Upper lobe of left lung (tissue), 6 donors: ENCODE measurements around the gene PDCD11. TPM values are rescaled to one million over a fixed set of nuclear protein-coding genes. Genes with fewer than 3 reads are reported as not detected.

ENCODE experiments used
- ATAC-seq, 2 donors: fragments of 200-7000 bp; cut with Tn5 transposase; one replicate each; pipeline ENCODE4 v1.9.1; 2022; ENCODE audit warnings: mild to moderate bottlenecking in 2 of 2, moderate library complexity in 2 of 2; ENCODE audit not compliant: low FRiP score in 2 of 2
- DNase-seq, 2 donors: peaks; one replicate each; pipeline ENCODE4 v3.0.0-alpha.2; 2019 to 2020
- H3K27ac ChIP-seq, 4 donors: fragments of 200-600 bp; sonication (generic); one replicate each; pipeline ENCODE4 v1.5.1; 2016 to 2019
- H3K27me3 ChIP-seq, 4 donors: fragments of 200-600 bp; sonication (generic); one replicate each; pipeline ENCODE4 v1.5.1; 2017 to 2019
- H3K36me3 ChIP-seq, 4 donors: fragments of 200-600 bp; sonication (generic); one replicate each; pipeline ENCODE4 v1.5.1; 2016 to 2019
- H3K4me1 ChIP-seq, 4 donors: fragments of 200-600 bp; sonication (generic); one replicate each; pipeline ENCODE4 v1.5.1; 2018 to 2019
- H3K4me3 ChIP-seq, 4 donors: fragments of 200-600 bp; sonication (generic); one replicate each; pipeline ENCODE4 v1.5.1; 2017 to 2019; ENCODE audit warnings: mild to moderate bottlenecking in 2 of 4, moderate library complexity in 1 of 4
- H3K9me3 ChIP-seq, 4 donors: fragments of 200-600 bp; sonication (generic); one replicate each; pipeline ENCODE4 v1.5.1; 2018 to 2019
- EP300 ChIP-seq, 4 donors: sonication (generic); formaldehyde crosslinking; IDR thresholded peaks; one replicate each; pipeline ENCODE4 v1.5.1; 2017; ENCODE audit warnings: antibody characterized with exemption in 4 of 4, control low read depth in 2 of 4
- POLR2A ChIP-seq, 4 donors: fragments of 450-650 bp; IDR thresholded peaks; one replicate each; pipeline ENCODE4 v1.5.1; 2016 to 2017; ENCODE audit warnings: antibody characterized with exemption in 4 of 4, mild to moderate bottlenecking in 2 of 4
- POLR2AphosphoS5 ChIP-seq, 2 donors: sonication (generic); formaldehyde crosslinking; IDR thresholded peaks; one replicate each; pipeline ENCODE4 v1.5.1; 2017; ENCODE audit warnings: antibody characterized with exemption in 2 of 2
- WGBS, 2 donors: methylation state at CpG; one replicate each; pipeline ENCODE4 v1.1.5; 2017 to 2018; 5-methylcytosine and 5-hydroxymethylcytosine counted together
- total RNA-seq, 6 donors: library from RNA; depleted of rRNA in 4 of 6; stranded (reverse); fragments of >200 nt in 4 of 6; gene quantifications; one replicate each; pipeline versions ENCODE4 v1.1.0 to v1.2.1, GENCODE V29; 2016 to 2021
- TF ChIP-seq, protein P1 (sequence below), 6 experiments: fragments of 450-650 bp in 4 of 6; fragments of 200-600 bp in 2 of 6; sonication (generic) in 2 of 6; IDR thresholded peaks; one replicate each; pipeline ENCODE4 v1.5.1; 2016 to 2019; ENCODE audit warnings: antibody characterized with exemption in 6 of 6
- donor health status: DM: no; HTN: no; CAD: no; lungs with moderate emphysema.
- donor health status: DM: no; HTN: yes; CAD: no; lungs with severe emphysema.

Gene PDCD11
- total RNA-seq, 6 donors from 2014 or later = 14.8 to 25.1 (median 20.8) TPM

DNA sequence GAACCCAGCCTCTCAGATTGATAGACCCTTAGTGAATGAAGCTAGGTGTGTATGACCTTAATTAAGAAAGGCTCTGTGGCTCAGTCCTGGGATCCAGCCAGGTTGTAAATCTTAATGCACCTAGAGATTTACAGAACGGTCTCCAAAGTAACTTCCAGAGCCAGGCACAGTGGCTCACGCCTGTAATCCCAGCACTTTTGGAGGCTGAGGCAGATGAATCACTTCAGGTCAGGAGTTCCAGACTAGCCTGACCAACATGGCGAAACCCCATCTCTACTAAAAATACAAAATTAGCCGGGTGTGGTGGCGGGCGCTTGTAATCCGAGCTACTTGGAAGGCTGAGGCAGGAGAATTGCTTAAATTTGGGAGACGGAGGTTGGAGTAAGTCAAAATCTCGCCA is 31.4 kb downstream of the PDCD11 start:
- H3K36me3 ChIP-seq = peaks cover 12 to 90% (median 47%) of the 10 kb centered on the region in 4 donors
- 92 to 94% methylated on average over 9 of the region's 9 CpGs for WGBS, 2 donors

GRCh38 chr10:103428989-103429643 is 32.7 kb downstream of the PDCD11 start:
- Histone ChIP-seq H3K4me3 (no peak overlapping the region), H3K27me3 (no peaks in the 10 kb centered on the region), H3K27ac (no peak overlapping the region), H3K36me3 (peaks cover 0 to 88% (median 42%) of the 10 kb centered on the region in 4 donors), H3K4me1 (peaks cover 0 to 6% (median under 1%) of the 10 kb centered on the region in 4 donors), H3K9me3 (no peaks in the 10 kb centered on the region)
- ATAC-seq (no peak), DNase-seq (no peak)
- TF ChIP-seq, protein P1, sequence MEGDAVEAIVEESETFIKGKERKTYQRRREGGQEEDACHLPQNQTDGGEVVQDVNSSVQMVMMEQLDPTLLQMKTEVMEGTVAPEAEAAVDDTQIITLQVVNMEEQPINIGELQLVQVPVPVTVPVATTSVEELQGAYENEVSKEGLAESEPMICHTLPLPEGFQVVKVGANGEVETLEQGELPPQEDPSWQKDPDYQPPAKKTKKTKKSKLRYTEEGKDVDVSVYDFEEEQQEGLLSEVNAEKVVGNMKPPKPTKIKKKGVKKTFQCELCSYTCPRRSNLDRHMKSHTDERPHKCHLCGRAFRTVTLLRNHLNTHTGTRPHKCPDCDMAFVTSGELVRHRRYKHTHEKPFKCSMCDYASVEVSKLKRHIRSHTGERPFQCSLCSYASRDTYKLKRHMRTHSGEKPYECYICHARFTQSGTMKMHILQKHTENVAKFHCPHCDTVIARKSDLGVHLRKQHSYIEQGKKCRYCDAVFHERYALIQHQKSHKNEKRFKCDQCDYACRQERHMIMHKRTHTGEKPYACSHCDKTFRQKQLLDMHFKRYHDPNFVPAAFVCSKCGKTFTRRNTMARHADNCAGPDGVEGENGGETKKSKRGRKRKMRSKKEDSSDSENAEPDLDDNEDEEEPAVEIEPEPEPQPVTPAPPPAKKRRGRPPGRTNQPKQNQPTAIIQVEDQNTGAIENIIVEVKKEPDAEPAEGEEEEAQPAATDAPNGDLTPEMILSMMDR (IDR thresholded peaks at IDR 0.05) = no peak
- TF ChIP-seq EP300 (IDR thresholded peaks at IDR 0.05) = no peak
- 54 to 65% methylated on average over 5 of the region's 5 CpGs for WGBS, 2 donors

More for the DNA sequence above, 31.4 kb downstream of the PDCD11 start:
- ATAC-seq = no peak
- TF ChIP-seq, protein P1 (IDR thresholded peaks at IDR 0.05) = no peak
- TF ChIP-seq POLR2A (IDR thresholded peaks at IDR 0.05) (no peak), EP300 (IDR thresholded peaks at IDR 0.05) (no peak), POLR2AphosphoS5 (IDR thresholded peaks at IDR 0.05) (no peak)
- H3K27ac ChIP-seq = no peak overlapping the region
- no peaks in the 10 kb centered on the region for H3K9me3 ChIP-seq
- H3K4me1 ChIP-seq = peaks cover 0 to 6% (median 0%) of the 10 kb centered on the region in 4 donors
- DNase-seq = no peak
- no peaks in the 10 kb centered on the region for H3K27me3 ChIP-seq
- H3K4me3 ChIP-seq = no peak overlapping the region

- no peaks in the 10 kb centered on the region for H3K9me3 ChIP-seq
- TF ChIP-seq POLR2AphosphoS5 (IDR thresholded peaks at IDR 0.05) (no peak), POLR2A (IDR thresholded peaks at IDR 0.05) (no peak), EP300 (IDR thresholded peaks at IDR 0.05) (no peak)
- TF ChIP-seq, protein P1 (IDR thresholded peaks at IDR 0.05) = no peak
- ATAC-seq = no peak
- H3K4me1 ChIP-seq = peaks cover 0 to 6% (median 2%) of the 10 kb centered on the region in 4 donors
- peaks cover 0 to 88% (median 40%) of the 10 kb centered on the region in 4 donors for H3K36me3 ChIP-seq
- H3K27me3 ChIP-seq = no peaks in the 10 kb centered on the region
- no peak for DNase-seq
- H3K4me3 ChIP-seq = no peak overlapping the region
- no peak overlapping the region for H3K27ac ChIP-seq
- 93 to 95% methylated on average over 5 of the region's 5 CpGs for WGBS, 2 donors
These were observed 33.2 kb downstream of the PDCD11 start for GRCh38 chr10:103429647-103430046.

DNA sequence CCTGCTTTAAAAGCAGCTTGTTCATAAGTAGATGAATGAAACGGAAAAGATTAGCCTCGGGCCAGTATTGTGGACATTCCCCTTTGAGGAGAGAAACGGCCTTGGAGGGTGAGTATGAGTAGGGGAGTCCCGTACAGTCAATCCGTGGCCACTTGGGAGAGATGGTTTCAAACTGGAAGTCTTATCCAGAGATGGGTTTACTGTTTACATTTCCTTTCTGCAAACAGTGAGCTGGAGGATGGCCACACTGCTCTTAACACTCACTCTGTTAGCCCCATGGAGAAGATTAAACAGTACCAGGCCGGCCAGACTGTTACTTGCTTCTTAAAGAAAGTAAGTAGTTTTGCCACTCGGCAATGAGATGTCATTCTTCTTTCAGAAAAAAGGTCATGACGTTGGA is 35.5 kb downstream of the PDCD11 start:
- H3K27ac ChIP-seq = no peak overlapping the region
- H3K27me3 ChIP-seq = no peaks in the 10 kb centered on the region
- H3K4me1 ChIP-seq = peaks cover 0 to 6% (median 2%) of the 10 kb centered on the region in 4 donors
- no peak for TF ChIP-seq POLR2AphosphoS5 (IDR thresholded peaks at IDR 0.05)
- no peak for DNase-seq
- H3K4me3 ChIP-seq = no peak overlapping the region
- H3K36me3 ChIP-seq = peaks cover 0 to 89% (median 43%) of the 10 kb centered on the region in 4 donors
- H3K9me3 ChIP-seq = no peaks in the 10 kb centered on the region
- WGBS, 2 donors = 50 to 57% methylated on average over 8 of the region's 8 CpGs
- no peak for ATAC-seq

DNA sequence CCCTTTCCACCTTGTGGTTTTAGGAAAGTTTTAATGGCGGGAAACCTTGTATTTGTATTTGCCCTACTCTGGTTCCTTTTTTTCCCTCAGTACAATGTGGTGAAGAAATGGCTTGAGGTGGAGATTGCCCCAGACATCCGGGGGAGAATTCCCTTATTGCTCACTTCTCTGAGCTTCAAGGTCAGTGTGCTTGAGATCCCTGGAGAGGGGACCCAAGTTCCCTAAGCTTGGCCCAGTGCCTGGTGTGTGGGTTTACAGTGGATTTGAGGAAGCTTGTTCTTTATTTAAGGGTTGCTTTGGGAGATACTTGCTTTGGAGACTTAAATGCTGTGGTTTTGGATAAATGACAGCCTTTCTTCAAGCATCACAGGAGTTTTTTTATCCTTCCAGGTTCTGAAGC is 37.4 kb downstream of the PDCD11 start:
- Histone ChIP-seq H3K9me3 (no peaks in the 10 kb centered on the region), H3K27ac (no peak overlapping the region), H3K27me3 (no peaks in the 10 kb centered on the region), H3K36me3 (peaks cover 14 to 91% (median 49%) of the 10 kb centered on the region in 4 donors), H3K4me3 (no peak overlapping the region), H3K4me1 (peaks cover 0 to 6% (median 2%) of the 10 kb centered on the region in 4 donors)
- TF ChIP-seq, protein P1 (IDR thresholded peaks at IDR 0.05) = no peak
- no peak for TF ChIP-seq POLR2AphosphoS5 (IDR thresholded peaks at IDR 0.05)
- TF ChIP-seq POLR2A (IDR thresholded peaks at IDR 0.05) = no peak
- TF ChIP-seq EP300 (IDR thresholded peaks at IDR 0.05) = no peak
- 57 to 74% methylated on average over 2 of the region's 2 CpGs for WGBS, 2 donors
- ATAC-seq (peak; percentile 56 to 61), DNase-seq (peak in 1 of 2 donors; percentile 78)
